B cell (primary cell): Measurements from ENCODE around the gene LAMB1.

Experiments used
- CTCF ChIP-seq: fragments of 200-600 bp; IDR thresholded peaks from one replicate; pipeline ENCODE4 v1.8.0; 2022; ENCODE audit warnings: antibody characterized with exemption, mild to moderate bottlenecking
- EZH2 ChIP-seq: IDR thresholded peaks from 2 replicates; pipeline ENCODE4 v1.6.1; 2012; ENCODE audit warnings: borderline replicate concordance, low read depth, mild to moderate bottlenecking, moderate library complexity, low read length; ENCODE audit not compliant: insufficient read depth, poor library complexity, severe bottlenecking

GRCh38 chr7:107969856-107970255 is 33.1 kb downstream of the LAMB1 start:
- TF ChIP-seq CTCF (no peak), EZH2 (no peak)
